RCC 7860 (cell line): ENCODE results near the gene UFSP1.

ENCODE experiments used
- DNase-seq: peaks from one replicate; pipeline ENCODE4 v3.0.0-alpha.2; 2015; ENCODE audit warnings: low spot score
- FAIRE-seq: peaks from 2 replicates; lab custom pipeline; 2012; peaks lifted over from hg19 to GRCh38; lab: Jason Lieb, UNC

The UFSP1 gene

DNA sequence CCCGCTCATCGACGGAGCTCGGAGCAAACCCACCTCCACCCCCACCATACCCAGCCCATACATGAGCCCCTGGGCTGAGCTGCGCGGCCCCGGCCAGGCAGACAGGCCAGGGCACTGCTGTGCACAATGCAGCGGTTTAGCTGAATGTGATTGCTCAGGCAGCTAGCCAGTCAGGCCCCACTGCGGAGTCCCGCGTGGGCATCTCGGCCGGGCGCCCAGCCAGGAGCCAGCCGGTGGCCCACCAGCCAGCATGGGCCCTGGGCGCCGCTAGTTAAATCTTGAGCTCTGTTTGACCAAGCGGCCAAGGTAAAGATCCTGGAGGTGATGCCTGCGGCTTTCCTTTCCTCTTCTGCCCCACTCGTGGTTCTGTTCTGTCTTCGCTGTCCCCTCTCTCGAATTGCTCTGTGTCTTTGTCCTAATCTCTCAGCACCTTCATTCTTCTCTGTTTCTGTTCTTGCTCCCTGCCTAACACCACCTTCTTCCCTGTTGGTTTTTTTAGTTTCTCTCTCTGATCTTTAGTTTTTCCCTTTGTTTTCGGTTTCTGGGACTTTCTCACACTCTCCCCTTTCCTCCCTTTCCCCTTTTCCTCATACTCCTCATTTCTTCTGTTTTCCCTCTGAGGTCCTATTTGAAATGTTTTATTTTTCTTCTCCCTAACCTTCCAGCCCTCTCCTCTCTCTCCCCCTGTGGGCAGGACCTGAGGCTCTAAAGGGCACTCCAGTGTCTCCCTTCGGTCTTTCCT lies 6.6 kb downstream of the UFSP1 start:
- FAIRE-seq (no peak), DNase-seq (no peak)

- no peak for DNase-seq
- no peak for FAIRE-seq
These were observed 7.3 kb downstream of the UFSP1 start for GRCh38 chr7:100882201-100882600.

- DNase-seq, result no peak
- no peak for FAIRE-seq
These were observed 8.4 kb downstream of the UFSP1 start for GRCh38 chr7:100881136-100881535.

- no peak for FAIRE-seq
- no peak for DNase-seq
These were observed 8.9 kb downstream of the UFSP1 start for GRCh38 chr7:100880645-100881044.

DNA sequence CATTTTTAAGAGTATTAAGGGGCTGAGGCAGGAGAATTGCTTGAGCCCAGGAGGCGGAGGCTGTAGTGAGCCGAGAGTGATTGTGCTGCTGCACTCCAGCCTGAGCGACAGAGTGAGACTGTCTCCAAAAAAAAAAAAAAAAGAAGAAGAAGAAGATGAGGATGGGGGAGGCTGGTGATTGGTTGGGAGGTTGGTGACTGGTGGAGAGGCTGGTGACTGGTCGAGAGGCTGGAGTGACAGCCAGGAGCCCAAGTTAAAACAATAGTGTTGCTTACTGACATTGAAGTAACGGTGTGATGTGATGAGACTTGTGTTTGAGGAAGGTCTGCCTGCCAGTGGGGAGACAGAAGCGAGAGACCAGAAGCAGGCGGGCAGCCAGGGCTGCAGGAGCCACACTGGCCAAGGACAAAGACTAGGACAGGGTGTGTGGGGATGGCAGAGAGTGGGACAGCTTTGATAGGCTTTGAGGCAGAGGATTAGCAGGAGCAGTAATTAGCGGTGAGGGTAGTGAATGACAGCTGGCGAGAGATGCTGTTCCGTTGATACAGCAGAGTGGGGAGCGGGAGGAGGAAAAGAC lies 9.7 kb downstream of the UFSP1 start:
- DNase-seq (no peak), FAIRE-seq (no peak)

- DNase-seq (no peak), FAIRE-seq (no peak)
These were observed 10.8 kb downstream of the UFSP1 start for GRCh38 chr7:100878685-100879084.

DNA sequence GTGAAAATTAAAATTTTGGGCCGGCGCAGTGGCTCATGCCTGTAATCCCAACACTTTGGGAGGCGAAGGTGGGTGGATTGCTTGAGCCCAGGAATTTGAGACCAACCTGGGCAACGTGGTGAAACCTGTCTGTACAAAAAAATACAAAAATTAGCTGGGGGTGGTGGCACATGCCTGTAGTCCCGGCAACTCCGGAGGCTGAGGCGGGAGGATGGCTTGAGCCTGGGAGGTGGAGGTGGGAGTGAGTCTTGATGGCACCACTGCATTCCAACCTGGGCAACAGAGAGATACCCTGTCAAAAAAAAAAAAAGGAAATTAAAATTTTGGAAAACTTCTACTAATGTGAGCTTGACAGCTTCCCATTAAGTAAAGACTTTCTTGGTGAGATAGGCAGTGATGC lies 11.5 kb downstream of the UFSP1 start:
- DNase-seq (no peak), FAIRE-seq (no peak)

GRCh38 chr7:100875356-100875751 lies 14.2 kb downstream of the UFSP1 start:
- DNase-seq (peak; percentile 30), FAIRE-seq (no peak)

DNA sequence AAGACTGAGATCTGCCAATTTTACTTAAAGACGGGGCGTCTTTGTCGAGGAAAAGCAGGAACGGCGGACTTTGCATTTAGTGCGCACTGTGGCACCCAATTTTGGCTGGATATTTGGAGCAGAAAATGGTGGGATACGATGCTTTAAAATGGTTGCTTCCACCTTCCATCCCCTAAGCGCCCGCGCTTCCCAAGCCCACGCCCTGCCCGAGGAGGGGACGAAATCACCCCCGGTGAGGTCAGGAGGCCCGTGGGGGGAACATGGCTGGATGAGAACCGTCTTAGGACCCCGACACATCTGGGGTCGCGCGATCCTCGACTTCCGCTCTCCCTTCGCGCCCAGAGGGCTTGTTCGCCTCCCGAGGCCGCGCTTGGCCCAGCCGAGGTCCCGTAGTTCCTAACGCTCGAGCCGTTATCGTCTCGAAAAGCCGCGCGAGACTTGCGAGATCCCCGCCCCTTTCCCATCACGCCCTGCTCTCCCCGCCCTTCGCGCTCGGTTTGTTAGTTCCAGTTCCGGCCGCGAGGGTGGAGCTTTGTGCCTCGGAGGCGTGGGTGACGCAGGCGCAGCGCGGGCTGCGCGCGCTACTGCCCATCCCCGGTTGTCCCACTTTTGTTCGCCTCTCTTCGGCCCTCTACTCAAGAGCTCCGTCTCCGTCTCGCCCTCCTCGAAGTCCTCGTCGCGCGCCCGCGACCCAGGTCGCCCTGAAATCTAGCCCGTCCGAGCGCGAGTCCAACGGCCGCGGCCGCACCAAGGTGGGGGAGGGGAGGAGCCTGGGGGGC lies 14.7 kb downstream of the UFSP1 start, which contains the start of gene SRRT:
Gene SRRT (plus strand): TSS at position 527 of the 779 bp plus-strand sequence. CDS start 488 bp downstream, outside the sequence.
- FAIRE-seq (peak; percentile 81), DNase-seq (peak; percentile 95)

- FAIRE-seq, result no peak
- DNase-seq, result no peak
These were observed 15.3 kb downstream of the UFSP1 start for GRCh38 chr7:100874300-100874576.

DNA sequence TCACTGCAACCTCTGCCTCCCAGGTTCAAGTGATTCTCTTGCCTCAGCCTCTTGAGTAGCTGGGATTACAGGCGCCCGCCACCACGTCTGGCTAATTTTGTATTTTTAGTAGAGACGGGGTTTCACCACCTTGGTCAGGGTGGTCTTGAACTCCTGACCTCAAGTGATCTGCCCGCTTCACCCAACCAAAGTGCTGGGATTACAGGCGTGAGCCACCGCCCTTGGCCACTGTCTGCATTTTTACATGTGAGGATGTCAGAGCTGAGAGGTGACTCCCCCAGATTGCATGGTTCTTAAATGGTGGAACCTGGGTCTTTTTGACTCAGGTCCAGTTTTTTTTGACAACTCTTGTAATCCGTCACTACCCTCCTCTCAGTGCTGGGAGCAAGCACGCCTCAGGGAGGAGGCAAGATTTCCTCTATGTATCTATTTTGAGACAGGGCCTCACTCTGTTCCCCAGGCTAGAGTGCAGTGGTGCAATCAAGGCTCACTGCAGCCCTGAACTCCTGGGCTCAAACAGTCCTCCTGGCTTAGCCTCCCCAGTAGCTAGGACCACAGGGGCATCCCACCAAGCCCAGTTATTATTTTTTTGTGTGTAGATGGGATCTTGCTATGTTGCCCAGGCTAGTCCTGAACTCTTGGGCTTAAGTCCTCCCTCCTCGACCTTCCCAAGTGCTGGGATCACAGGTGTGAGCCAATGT lies 15.8 kb downstream of the UFSP1 start:
- DNase-seq (no peak), FAIRE-seq (no peak)

DNA sequence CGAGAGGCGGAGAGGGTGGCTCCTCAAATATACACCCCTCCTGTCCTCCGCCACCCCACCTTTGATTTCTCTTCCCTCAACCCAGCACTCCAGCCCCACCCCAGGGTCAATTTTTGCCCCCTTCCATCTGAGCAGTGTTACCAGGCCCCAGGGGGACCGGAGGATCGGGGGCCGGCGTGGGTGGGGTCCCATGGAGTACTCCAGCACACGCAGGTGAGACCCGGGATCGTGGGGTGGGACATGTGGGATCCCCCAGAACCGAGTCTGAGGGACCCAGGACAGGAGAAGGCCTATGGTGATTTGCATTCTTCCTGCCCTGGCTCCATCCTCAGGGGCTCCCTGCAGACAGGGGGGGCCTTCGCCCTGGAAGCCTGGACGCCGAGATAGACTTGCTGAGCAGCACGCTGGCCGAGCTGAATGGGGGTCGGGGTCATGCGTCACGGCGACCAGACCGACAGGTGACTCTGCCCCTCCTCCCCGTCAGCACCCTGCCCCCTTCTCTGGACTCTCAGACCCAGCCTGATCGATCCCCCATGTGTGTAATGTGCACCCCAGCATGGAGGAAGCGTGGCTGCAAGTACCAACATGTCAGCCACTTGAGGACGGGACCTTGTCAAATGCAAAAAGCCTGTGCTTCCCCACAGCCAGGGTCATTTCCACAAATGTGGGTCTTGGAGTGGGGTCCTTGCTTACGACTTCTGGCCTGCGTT lies 21.6 kb downstream of the UFSP1 start:
- DNase-seq (no peak), FAIRE-seq (no peak)

GRCh38 chr7:100867040-100867775 lies 22.3 kb downstream of the UFSP1 start, which contains the start of gene TRIP6:
TRIP6 (plus strand) TSS chr7:100867387; CDS start chr7:100867498, 111 bp downstream.
- FAIRE-seq (peak; percentile 84), DNase-seq (peak; percentile 92)

DNA sequence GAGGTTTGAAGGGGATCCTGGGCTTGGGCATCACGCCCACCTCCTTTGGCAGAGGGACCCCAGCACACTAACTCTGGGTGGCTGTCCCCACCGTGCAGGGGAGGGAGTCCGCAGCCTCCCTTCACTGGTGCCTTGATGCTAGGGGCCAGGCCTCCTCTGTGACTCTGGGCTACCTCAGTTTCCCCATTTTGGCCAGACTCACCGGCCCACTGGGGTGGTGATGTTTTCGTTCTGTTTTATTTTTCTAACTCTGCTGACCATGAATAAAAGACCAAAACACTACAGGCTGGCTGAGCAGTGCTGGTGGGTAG lies 22.8 kb downstream of the UFSP1 start:
- DNase-seq, result no peak

GRCh38 chr7:100865938-100866728 lies 23.4 kb downstream of the UFSP1 start:
- DNase-seq (peak; percentile 43), FAIRE-seq (no peak)

More for the DNA sequence above, 22.8 kb downstream of the UFSP1 start:
- no peak for FAIRE-seq

DNA sequence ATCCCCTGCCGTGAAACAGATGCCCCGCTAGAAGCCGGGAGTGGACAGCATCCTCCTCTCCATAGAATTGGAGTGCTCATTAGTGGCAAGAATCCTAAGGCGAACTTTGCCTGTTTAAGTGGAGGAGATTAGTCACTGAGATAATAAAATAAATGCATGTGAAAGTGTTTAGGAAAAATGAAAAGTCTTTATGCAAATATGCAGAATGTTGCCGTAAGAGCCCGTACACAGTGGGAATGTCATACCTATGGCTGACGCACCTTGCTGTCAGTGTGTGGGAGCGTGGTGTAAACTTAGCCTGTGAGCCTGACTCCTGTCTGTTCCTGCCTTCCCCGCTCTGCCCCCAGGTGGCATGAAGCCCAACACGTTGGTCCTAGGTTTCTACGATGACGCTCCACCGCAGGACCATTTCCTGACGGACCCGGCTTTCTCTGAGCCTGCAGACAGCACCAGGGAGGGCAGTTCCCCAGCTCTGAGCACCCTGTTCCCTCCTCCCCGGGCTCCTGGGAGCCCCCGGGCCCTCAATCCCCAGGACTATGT lies 24.1 kb downstream of the UFSP1 start:
- DNase-seq, result peak; percentile 48

DNA sequence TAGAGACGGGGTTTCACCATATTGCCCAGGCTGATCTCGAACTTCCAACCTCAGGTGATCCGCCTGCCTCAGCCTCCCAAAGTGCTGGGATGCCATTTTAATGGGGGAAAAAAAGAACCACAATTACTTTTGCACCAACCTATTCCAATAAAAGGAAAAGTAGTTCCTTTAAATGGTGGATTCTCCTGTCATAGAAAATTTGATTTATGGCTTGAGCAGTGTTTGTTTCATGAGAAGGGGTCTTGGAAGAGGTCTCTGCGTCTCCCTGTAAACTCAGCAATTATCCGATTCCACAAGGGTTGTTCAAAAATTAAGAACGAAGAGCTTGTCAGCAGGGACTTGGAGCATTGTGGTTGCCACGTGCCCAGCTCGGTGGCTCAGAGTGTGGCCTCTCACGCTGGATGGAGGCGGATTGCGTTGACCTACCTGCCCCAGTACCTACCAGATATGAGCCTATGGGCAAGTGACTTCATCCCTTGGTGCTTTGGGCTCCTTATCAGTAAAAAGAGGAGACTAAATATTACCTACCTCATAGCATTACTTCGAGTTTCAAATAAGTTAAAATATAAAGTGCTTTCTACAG lies 25.2 kb downstream of the UFSP1 start:
- DNase-seq (no peak), FAIRE-seq (no peak)

More for the DNA sequence above, 24.1 kb downstream of the UFSP1 start:
- no peak for FAIRE-seq

- DNase-seq, result peak; percentile 40
- no peak for FAIRE-seq
These were observed 26.0 kb downstream of the UFSP1 start for GRCh38 chr7:100863406-100863950.
